Pancreas (tissue), 10 donors: ENCODE results near the gene MRC2. TPM values are rescaled to one million over a fixed set of nuclear protein-coding genes. Genes with fewer than 3 reads are reported as not detected.
"Not testable (repeated sequence)": the region's sequence is repeated elsewhere in the genome, so short reads cannot be mapped to it uniquely, and the experiment has no call there.

Source experiments
- ATAC-seq, 4 donors: fragments of 200-7000 bp; cut with Tn5 transposase; one replicate each; pipeline versions ENCODE4 v1.8.0 to v1.9.1; 2020; ENCODE audit warnings: mild to moderate bottlenecking in 4 of 4, moderate library complexity in 4 of 4
- DNase-seq, 6 donors: peaks; one replicate each; pipeline ENCODE4 v3.0.0-alpha.2; 2020
- FAIRE-seq: peaks from 2 replicates; lab custom pipeline; 2012; peaks lifted over from hg19 to GRCh38; lab: Jason Lieb, UNC
- H3K27ac ChIP-seq, 4 donors: fragments of 200-600 bp; sonication (generic); 1 replicate in 3 of 4; 2 replicates in 1 of 4; pipeline versions ENCODE4 v1.5.0 to v1.8.0; 2020
- H3K27me3 ChIP-seq, 4 donors: fragments of 200-600 bp; one replicate each; pipeline ENCODE4 v1.8.0; 2021
- H3K36me3 ChIP-seq, 3 donors: fragments of 200-600 bp; sonication (generic) in 1 of 3; one replicate each; pipeline versions ENCODE4 v1.5.0 to v1.8.0; 2020 to 2021
- H3K4me1 ChIP-seq, 3 donors: fragments of 200-600 bp; one replicate each; pipeline ENCODE4 v1.8.0; 2021
- H3K4me3 ChIP-seq, 4 donors: fragments of 200-600 bp; sonication (generic) in 2 of 4; one replicate each; pipeline versions ENCODE4 v1.5.0 to v1.8.0; 2020 to 2021
- H3K9me3 ChIP-seq, 4 donors: fragments of 200-600 bp; one replicate each; pipeline ENCODE4 v1.8.0; 2021
- CTCF ChIP-seq, 4 donors: fragments of 200-600 bp; sonication (generic) in 3 of 4; IDR thresholded peaks; one replicate each; pipeline versions ENCODE4 v1.5.0 to v1.8.0; 2021; ENCODE audit warnings: antibody characterized with exemption in 4 of 4
- WGBS, 2 donors: extraction: QIAGEN DNeasy Blood & Tissue Kit; methylation state at CpG; one replicate each; pipeline ENCODE4 v1.1.7; 2013; 5-methylcytosine and 5-hydroxymethylcytosine counted together
- intact Hi-C, 3 donors: fragments of 100-400 bp; cut with DNase I; formaldehyde crosslinking; loops; one replicate each; pipeline versions ENCODE4 v1.11.1 to v1.14.2; 2022
- polyA plus RNA-seq, 2 donors: library from polyadenylated mRNA; stranded (reverse); fragments of 200-250 nt; gene quantifications; one replicate each; pipeline ENCODE4 v1.2.3, GENCODE V29; 2013
- total RNA-seq, 6 donors: library from RNA; stranded (reverse); fragmentation: NEBNext Ultra II Directional in 4 of 6; extraction: Animal tissue kit (Norgen Biotek cat#: 25700) in 4 of 6; gene quantifications; one replicate each; pipeline versions ENCODE4 v1.2.1 to v1.2.4, GENCODE V29; 2021 to 2023
- donor health status: healthy with polysubstance abuse.
- donor health status: DM: no; HTN: no; CAD: no; lungs with moderate emphysema.
- donor health status: DM: no; HTN: no; CAD: no.
- donor health status: control.
- donor health status: control.
- donor health status: Bipolar disorder and iron deficiency.
- donor health status: DM: yes; HTN: yes; CAD: no.
- donor health status: DM: no; HTN: no; CAD: no.
- donor health status: DM: no; HTN: no; CAD: no.
- donor health status: DM: yes; HTN: yes; CAD: no.

Gene MRC2
- total and polyA plus RNA-seq, 8 donors = 1.6 to 25.4 (median 5.1) TPM

DNA sequence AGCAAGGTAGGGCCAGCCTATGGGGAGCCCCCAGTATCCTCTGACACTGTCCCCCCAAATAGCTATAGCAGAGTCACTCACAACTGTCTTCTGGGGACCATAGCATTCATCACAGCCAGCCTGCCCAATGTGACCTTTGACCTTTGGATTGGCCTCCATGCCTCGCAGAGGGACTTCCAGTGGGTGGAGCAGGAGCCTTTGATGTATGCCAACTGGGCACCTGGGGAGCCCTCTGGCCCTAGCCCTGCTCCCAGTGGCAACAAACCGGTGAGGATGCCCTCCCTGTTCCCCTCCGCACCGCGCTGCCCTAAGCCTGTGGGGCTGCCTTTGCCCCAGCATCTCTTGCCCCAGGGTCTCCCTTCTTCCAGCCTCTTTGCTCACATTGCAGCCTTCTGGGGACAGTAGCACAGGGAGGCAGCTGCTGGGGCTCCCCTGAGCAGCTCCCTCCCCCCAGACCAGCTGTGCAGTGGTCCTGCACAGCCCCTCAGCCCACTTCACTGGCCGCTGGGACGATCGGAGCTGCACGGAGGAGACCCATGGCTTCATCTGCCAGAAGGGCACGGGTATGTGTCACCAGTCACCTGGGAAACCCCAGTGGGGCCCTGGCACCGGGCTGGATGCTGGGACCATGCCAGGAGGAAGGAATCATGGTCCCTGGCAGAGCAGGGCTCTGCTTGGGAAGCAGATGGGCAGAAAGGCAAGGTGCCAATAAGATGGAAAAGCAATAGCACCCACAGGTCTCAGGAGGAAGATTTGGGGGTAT, 61.1 kb downstream of the MRC2 start:
- no peak for TF ChIP-seq CTCF (IDR thresholded peaks at IDR 0.05)
- Histone ChIP-seq H3K4me3 (no peak overlapping the region), H3K4me1 (no peaks in the 10 kb centered on the region), H3K27ac (no peak overlapping the region), H3K27me3 (no peaks in the 10 kb centered on the region), H3K36me3 (no peaks in the 10 kb centered on the region), H3K9me3 (no peaks in the 10 kb centered on the region)
- intact Hi-C loops = no loop called here
- ATAC-seq (peak in 3 of 4 donors; percentile 62 to 78 (median 71)), DNase-seq (peak in 3 of 6 donors; percentile 27 to 56 (median 43)), FAIRE-seq (no peak)
- WGBS, 2 donors = 53 to 55% methylated on average over 11 of the region's 11 CpGs

DNA sequence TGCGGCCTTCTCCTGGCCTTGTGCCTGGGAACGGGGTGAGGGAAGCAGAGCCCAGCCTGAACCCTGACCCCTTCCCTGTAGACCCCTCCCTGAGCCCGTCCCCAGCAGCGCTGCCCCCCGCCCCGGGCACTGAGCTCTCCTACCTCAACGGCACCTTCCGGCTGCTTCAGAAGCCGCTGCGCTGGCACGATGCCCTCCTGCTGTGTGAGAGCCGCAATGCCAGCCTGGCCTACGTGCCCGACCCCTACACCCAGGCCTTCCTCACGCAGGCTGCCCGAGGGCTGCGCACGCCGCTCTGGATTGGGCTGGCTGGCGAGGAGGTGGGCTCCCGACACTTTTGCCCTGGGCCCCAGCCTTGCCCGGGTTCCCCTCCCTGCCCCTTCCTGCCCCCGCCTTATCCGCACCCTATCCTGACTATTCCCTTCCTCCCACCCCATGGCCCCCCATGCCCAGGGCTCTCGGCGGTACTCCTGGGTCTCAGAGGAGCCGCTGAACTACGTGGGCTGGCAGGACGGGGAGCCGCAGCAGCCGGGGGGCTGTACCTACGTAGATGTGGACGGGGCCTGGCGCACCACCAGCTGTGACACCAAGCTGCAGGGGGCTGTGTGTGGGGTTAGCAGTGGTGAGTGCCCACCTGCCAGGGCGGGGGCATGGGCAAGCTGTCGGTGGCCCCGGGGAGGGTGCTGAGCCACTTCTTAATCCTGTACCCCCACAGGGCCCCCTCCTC, 62.1 kb downstream of the MRC2 start:
- Histone ChIP-seq H3K27ac (no peak overlapping the region), H3K4me1 (no peaks in the 10 kb centered on the region), H3K4me3 (no peak overlapping the region), H3K9me3 (no peaks in the 10 kb centered on the region), H3K27me3 (no peaks in the 10 kb centered on the region), H3K36me3 (no peaks in the 10 kb centered on the region)
- ATAC-seq (no peak), DNase-seq (no peak), FAIRE-seq (no peak)
- TF ChIP-seq CTCF (IDR thresholded peaks at IDR 0.05) = no peak
- WGBS, 2 donors = 83 to 89% methylated on average over 33 to 37 of the region's 37 CpGs
- intact Hi-C loops = loop anchor here in 1 of 3 donors (10.0 kb wide), 1 partner anchor 65 kb away; no protein-coding TSS in a partner anchor

- Histone ChIP-seq H3K4me1 (no peaks in the 10 kb centered on the region), H3K9me3 (no peaks in the 10 kb centered on the region), H3K4me3 (no peak overlapping the region), H3K27me3 (no peaks in the 10 kb centered on the region), H3K36me3 (no peaks in the 10 kb centered on the region), H3K27ac (no peak overlapping the region)
- DNase-seq = no peak
- no peak for ATAC-seq
- FAIRE-seq = no peak
- intact Hi-C loops = loop anchor here in 1 of 3 donors (10.0 kb wide), 1 partner anchor 64 kb away; no protein-coding TSS in a partner anchor
- 78 to 86% methylated on average over 19 of the region's 19 CpGs for WGBS, 2 donors
- no peak for TF ChIP-seq CTCF (IDR thresholded peaks at IDR 0.05)
These were observed 62.9 kb downstream of the MRC2 start for GRCh38 chr17:62690168-62690897.

DNA sequence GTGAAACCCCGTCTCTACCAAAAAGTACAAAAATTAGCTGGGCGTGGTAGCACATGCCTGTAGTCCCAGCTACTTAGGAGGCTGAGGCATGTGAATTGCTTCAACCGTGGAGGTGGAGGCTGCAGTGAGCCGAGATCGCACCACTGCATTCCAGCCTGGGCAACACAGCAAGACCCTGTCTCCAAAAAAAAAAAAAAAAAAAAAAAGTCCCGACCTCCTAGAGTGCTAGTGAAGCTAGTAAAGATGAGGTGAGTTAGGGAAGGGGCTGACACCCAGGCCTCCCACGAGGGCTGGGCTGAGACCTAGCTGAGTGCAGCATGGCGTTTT, 64.1 kb downstream of the MRC2 start:
- H3K27me3 ChIP-seq, H3K27ac ChIP-seq, H3K4me3 ChIP-seq, H3K9me3 ChIP-seq, DNase-seq, ATAC-seq, FAIRE-seq, H3K4me1 ChIP-seq, H3K36me3 ChIP-seq: not testable (repeated sequence)
- WGBS, 2 donors = 74 to 75% methylated on average over 8 of the region's 8 CpGs
- intact Hi-C loops = loop anchor here in 1 of 3 donors (10.0 kb wide), 1 partner anchor 63 kb away; no protein-coding TSS in a partner anchor

DNA sequence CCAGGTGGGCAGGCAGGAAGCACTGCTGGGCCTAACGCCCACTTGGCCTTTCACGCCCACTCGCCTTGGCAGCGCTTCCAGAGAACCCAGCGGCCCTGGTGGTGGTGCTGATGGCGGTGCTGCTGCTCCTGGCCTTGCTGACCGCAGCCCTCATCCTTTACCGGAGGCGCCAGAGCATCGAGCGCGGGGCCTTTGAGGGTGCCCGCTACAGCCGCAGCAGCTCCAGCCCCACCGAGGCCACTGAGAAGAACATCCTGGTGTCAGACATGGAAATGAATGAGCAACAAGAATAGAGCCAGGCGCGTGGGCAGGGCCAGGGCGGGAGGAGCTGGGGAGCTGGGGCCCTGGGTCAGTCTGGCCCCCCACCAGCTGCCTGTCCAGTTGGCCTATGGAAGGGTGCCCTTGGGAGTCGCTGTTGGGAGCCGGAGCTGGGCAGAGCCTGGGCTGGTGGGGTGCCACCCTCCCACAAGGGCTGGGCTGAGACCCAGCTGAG, 64.7 kb downstream of the MRC2 start:
- ATAC-seq = no peak
- DNase-seq = no peak
- TF ChIP-seq CTCF (IDR thresholded peaks at IDR 0.05) = no peak
- intact Hi-C loops = loop anchor here in 1 of 3 donors (10.0 kb wide), 1 partner anchor 63 kb away; no protein-coding TSS in a partner anchor
- 87 to 88% methylated on average over 18 to 20 of the region's 20 CpGs for WGBS, 2 donors
- Histone ChIP-seq H3K9me3 (no peaks in the 10 kb centered on the region), H3K4me1 (no peaks in the 10 kb centered on the region), H3K36me3 (no peaks in the 10 kb centered on the region), H3K27ac (no peak overlapping the region), H3K27me3 (no peaks in the 10 kb centered on the region), H3K4me3 (no peak overlapping the region)
- no peak for FAIRE-seq
